Colonic mucosa (tissue), 4 donors: ENCODE data around the gene CDKN2D. TPM values are rescaled to one million over a fixed set of nuclear protein-coding genes. Genes with fewer than 3 reads are reported as not detected.

Experiments used
- DNase-seq: peaks from one replicate; pipeline ENCODE4 v3.0.0-alpha.2; 2020
- H3K27ac ChIP-seq: fragments of 200-600 bp; one replicate; pipeline ENCODE4 v1.8.0; 2021
- H3K27me3 ChIP-seq: fragments of 200-600 bp; one replicate; pipeline ENCODE4 v1.8.0; 2021
- H3K36me3 ChIP-seq: fragments of 200-600 bp; one replicate; pipeline ENCODE4 v1.8.0; 2021
- H3K4me1 ChIP-seq: fragments of 200-600 bp; one replicate; pipeline ENCODE4 v1.8.0; 2021; ENCODE audit warnings: mild to moderate bottlenecking
- H3K4me3 ChIP-seq: fragments of 200-600 bp; one replicate; pipeline ENCODE4 v1.8.0; 2021
- H3K9ac ChIP-seq, 2 donors: one replicate each; pipeline ENCODE4 v1.7.0; 2013; ENCODE audit warnings: control low read depth in 2 of 2, low read depth in 2 of 2, low read length in 2 of 2
- H3K9me3 ChIP-seq: fragments of 200-600 bp; one replicate; pipeline ENCODE4 v1.8.0; 2021
- intact Hi-C: fragments of 100-400 bp; cut with DNase I; formaldehyde crosslinking; loops from one replicate; pipeline ENCODE4 v1.14.1; 2022
- total RNA-seq, 2 donors: library from RNA; stranded (reverse); fragmentation: NEBNext Ultra II Directional in 1 of 2; extraction: Animal tissue kit (Norgen Biotek cat#: 25700) in 1 of 2; gene quantifications; one replicate each; pipeline ENCODE4 v1.2.1, GENCODE V29; 2021
- TF ChIP-seq, protein P1 (sequence below): fragments of 200-600 bp; IDR thresholded peaks from one replicate; pipeline ENCODE4 v1.8.0; 2022; ENCODE audit warnings: antibody characterized with exemption, mild to moderate bottlenecking
- donor health status: healthy.
- donor health status: DM: no; HTN: no; CAD: no.
- donor health status: DM: no; HTN: no; CAD: no.

CDKN2D gene
- total RNA-seq, 2 donors from 2014 or later: 11.1 to 13.4 TPM

DNA sequence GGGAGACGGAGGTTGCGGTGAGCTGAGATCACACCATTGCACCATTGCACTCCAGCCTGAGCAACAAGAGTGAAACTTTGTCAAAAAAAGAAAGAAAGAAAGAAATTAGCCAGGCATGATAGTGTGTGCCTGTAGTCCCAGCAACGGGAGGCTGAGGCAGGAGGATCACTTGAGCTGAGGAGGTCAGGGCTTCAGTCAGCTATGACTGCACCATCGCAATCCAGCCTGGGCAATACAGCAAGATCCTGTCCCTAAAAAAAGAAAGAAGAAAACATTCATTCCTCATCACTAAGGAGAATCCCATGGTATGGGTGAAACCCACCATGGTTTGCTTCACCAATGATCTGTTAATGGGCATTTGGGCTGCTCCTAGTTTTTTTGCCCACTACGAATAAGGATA is 31.4 kb upstream of the CDKN2D start:
- H3K9me3 ChIP-seq: no peaks in the 10 kb centered on the region
- no peak overlapping the region for H3K27ac ChIP-seq
- H3K9ac ChIP-seq: no peak overlapping the region
- H3K4me1 ChIP-seq: no peaks in the 10 kb centered on the region
- intact Hi-C loops: no loop called here
- TF ChIP-seq, protein P1, sequence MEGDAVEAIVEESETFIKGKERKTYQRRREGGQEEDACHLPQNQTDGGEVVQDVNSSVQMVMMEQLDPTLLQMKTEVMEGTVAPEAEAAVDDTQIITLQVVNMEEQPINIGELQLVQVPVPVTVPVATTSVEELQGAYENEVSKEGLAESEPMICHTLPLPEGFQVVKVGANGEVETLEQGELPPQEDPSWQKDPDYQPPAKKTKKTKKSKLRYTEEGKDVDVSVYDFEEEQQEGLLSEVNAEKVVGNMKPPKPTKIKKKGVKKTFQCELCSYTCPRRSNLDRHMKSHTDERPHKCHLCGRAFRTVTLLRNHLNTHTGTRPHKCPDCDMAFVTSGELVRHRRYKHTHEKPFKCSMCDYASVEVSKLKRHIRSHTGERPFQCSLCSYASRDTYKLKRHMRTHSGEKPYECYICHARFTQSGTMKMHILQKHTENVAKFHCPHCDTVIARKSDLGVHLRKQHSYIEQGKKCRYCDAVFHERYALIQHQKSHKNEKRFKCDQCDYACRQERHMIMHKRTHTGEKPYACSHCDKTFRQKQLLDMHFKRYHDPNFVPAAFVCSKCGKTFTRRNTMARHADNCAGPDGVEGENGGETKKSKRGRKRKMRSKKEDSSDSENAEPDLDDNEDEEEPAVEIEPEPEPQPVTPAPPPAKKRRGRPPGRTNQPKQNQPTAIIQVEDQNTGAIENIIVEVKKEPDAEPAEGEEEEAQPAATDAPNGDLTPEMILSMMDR: no peak
- H3K27me3 ChIP-seq: no peaks in the 10 kb centered on the region
- DNase-seq: no peak
- no peak overlapping the region for H3K4me3 ChIP-seq
- no peaks in the 10 kb centered on the region for H3K36me3 ChIP-seq

DNA sequence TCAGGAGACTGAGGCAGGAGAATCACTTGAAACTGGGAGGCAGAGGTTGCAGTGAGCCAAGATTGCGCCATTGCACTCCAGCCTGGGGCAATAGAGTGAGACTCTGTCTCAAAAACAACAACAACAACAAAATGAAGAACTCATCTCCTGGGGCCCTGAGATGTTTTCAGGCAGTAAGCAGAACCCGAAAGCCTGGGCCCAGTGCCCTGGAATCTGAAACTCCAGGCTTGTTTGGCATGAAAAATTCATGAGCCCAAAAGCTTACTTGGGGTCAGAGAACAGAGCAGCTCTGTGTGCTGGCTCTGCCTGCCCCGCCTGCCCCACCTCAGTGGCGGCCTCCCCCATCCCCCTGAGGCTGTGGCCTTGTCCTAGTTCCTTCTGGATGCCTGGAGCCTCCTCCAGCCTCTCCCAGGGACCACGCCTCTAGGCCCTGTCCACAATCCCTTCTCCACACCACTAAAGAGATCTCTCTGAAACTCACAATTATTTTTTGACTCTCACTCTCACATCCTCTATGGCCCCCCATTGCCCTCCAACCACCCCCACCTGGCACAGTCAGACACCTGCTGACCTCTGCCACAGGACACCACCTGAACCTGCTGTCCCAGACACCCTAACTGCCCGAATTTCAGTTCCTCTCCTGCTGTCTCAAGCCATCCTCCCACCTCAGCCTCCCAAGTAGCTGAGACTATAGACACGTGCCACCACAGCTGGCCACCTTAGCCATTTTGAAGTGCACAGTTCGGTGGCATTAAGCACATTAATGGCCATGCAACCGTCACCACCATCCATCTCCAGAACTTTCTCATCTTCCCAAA is 25.2 kb upstream of the CDKN2D start:
- H3K9me3 ChIP-seq: no peaks in the 10 kb centered on the region
- no peaks in the 10 kb centered on the region for H3K36me3 ChIP-seq
- H3K4me3 ChIP-seq: no peak overlapping the region
- no peak for DNase-seq
- no peaks in the 10 kb centered on the region for H3K27me3 ChIP-seq
- intact Hi-C loops: no loop called here
- no peak overlapping the region for H3K27ac ChIP-seq
- no peak overlapping the region for H3K9ac ChIP-seq
- H3K4me1 ChIP-seq: no peaks in the 10 kb centered on the region
- TF ChIP-seq, protein P1: no peak

DNA sequence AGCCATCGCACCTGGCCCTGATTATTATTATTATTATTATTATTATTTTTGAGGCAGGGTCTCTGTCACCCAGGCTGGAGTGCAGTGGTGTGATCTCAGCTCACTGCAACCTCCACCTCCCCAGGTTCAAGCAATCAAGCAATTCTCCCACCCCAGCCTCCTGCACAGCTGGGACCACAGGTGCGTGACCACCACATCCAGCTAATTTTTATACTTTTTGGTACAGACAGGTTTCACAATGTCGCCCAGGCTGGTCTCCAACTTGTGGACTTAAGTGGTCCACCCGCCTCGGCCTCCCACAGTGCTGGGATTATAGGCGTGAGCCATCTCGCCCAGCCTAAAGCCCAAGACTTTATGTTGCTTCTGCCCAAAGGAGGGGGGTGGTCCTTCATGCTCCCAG is 24.4 kb upstream of the CDKN2D start:
- Histone ChIP-seq H3K27ac (no peak overlapping the region), H3K4me3 (no peak overlapping the region), H3K9ac (no peak overlapping the region), H3K4me1 (no peaks in the 10 kb centered on the region), H3K9me3 (no peaks in the 10 kb centered on the region), H3K36me3 (no peaks in the 10 kb centered on the region), H3K27me3 (no peaks in the 10 kb centered on the region)
- TF ChIP-seq, protein P1: no peak
- DNase-seq: no peak
- intact Hi-C loops: no loop called here

DNA sequence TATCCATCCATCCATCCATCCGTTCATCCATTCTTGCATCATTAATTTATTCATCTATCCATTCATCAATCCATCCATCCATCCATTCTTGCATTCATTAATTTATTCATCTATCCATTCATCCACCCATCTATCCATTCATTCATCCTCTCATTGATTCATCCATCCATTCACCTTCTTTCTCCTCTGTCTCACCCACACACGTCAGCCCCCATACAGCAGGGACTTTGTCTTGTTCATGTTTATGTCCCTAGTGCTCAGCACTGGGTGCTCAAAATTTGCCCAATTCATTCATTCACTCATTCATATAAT is 19.0 kb upstream of the CDKN2D start:
- TF ChIP-seq, protein P1: no peak
- Histone ChIP-seq H3K4me1 (no peaks in the 10 kb centered on the region), H3K4me3 (no peak overlapping the region), H3K36me3 (no peaks in the 10 kb centered on the region), H3K9ac (no peak overlapping the region), H3K27me3 (no peaks in the 10 kb centered on the region), H3K9me3 (no peaks in the 10 kb centered on the region), H3K27ac (no peak overlapping the region)
- no peak for DNase-seq
- intact Hi-C loops: no loop called here

DNA sequence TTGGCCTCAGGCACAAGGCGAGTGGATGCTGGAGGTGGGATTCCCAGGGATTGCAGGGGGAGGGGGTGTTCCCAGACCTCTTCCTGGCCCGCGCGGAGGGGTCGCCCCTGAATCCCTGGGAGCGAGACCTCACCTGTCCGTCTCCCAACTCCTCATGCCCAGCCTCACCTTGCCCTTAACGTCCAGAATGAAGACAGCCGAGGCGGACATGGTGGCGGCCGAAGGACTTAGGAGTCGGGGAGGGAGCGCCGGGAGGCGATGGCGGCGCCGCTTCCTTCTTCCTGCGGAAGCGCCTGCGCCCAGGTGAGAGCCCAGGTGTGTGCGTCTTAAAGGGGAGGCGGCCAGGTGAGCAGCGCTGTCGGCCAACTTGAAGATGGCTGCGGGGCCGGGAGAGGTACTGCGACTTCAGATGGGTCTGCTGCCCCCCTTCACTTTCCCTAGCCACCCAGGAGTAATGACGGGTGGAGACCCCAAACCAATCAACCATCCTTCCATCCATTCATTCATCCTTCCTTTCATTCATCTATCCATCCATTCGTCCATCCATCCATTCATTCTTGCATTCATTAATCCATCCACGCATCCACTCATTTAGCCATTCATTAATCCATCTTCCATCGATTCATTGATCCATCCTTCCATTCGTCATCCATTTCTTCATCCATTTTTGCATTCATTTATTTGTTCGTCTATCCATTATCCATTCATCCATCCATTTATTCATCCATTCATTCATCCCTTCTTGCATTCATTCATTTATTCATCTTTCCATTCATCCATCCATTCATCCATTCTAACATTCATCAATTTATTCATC is 18.5 kb upstream of the CDKN2D start, which contains the start of gene AP1M2:
Gene AP1M2 (minus strand): TSS at position 291 of the 817 bp plus-strand sequence. CDS start 81 bp downstream, at position 210.
- peak within 1 kb of the TSS; percentile 65 for H3K4me3 ChIP-seq

More for the DNA sequence above, 18.5 kb upstream of the CDKN2D start, which contains the start of gene AP1M2:
- Histone ChIP-seq H3K27me3 (no peaks in the 10 kb centered on the region), H3K36me3 (no peaks in the 10 kb centered on the region), H3K9me3 (no peaks in the 10 kb centered on the region), H3K4me1 (no peaks in the 10 kb centered on the region), H3K9ac (peak within 1 kb of the TSS; percentile 76 to 90), H3K27ac (peak within 1 kb of the TSS; percentile 27)
- peak; percentile 75 for DNase-seq
- intact Hi-C loops: no loop called here
- TF ChIP-seq, protein P1: no peak
